CD4-positive, alpha-beta T cell treated with Interleukin-12 subunit alpha and Interleukin-12 subunit beta, for 1 hour (primary cell): ENCODE measurements around the gene NBL1.

Experiments used
- DNase-seq: peaks from one replicate; pipeline ENCODE4 v3.0.0-alpha.2; 2020

NBL1 gene

GRCh38 chr1:19646377-19647319 is 2.5 kb downstream of the NBL1 start:
- DNase-seq = no peak

GRCh38 chr1:19647643-19648042 is 3.5 kb downstream of the NBL1 start:
- DNase-seq = peak; percentile 51

GRCh38 chr1:19648239-19648638 is 4.1 kb downstream of the NBL1 start:
- no peak for DNase-seq

- DNase-seq = no peak
These were observed 4.6 kb downstream of the NBL1 start for GRCh38 chr1:19648689-19649088.

GRCh38 chr1:19650416-19651140 is 6.5 kb downstream of the NBL1 start:
- no peak for DNase-seq

- DNase-seq = peak; percentile 61
These were observed 7.1 kb downstream of the NBL1 start for GRCh38 chr1:19651141-19651737.

GRCh38 chr1:19654386-19654785 is 10.3 kb downstream of the NBL1 start:
- no peak for DNase-seq

GRCh38 chr1:19654886-19655717 is 11.0 kb downstream of the NBL1 start:
- DNase-seq = no peak

GRCh38 chr1:19655718-19656080 is 11.6 kb downstream of the NBL1 start:
- no peak for DNase-seq

GRCh38 chr1:19656134-19656779 is 12.1 kb downstream of the NBL1 start:
- no peak for DNase-seq

- DNase-seq = no peak
These were observed 12.8 kb downstream of the NBL1 start for GRCh38 chr1:19656780-19657466.

GRCh38 chr1:19657511-19657910 is 13.4 kb downstream of the NBL1 start:
- no peak for DNase-seq

- no peak for DNase-seq
These were observed 14.1 kb downstream of the NBL1 start for GRCh38 chr1:19658186-19658585.

GRCh38 chr1:19661721-19662228 is 17.7 kb downstream of the NBL1 start:
- peak; percentile 69 for DNase-seq

- no peak for DNase-seq
These were observed 18.2 kb downstream of the NBL1 start for GRCh38 chr1:19662313-19662712.

GRCh38 chr1:19664453-19665185 is 20.5 kb downstream of the NBL1 start, which contains the start of gene HTR6:
Gene HTR6 (plus strand): TSS chr1:19664875. CDS start chr1:19665754, 879 bp downstream.
- peak; percentile 51 for DNase-seq

GRCh38 chr1:19665186-19665495 is 21.0 kb downstream of the NBL1 start:
- no peak for DNase-seq

GRCh38 chr1:19665496-19666465 is 21.7 kb downstream of the NBL1 start:
- no peak for DNase-seq

GRCh38 chr1:19668888-19669287 is 24.8 kb downstream of the NBL1 start:
- no peak for DNase-seq
